Naive thymus-derived CD8-positive, alpha-beta T cell (primary cell): ENCODE measurements around the gene IL18RAP. TPM values are rescaled to one million over a fixed set of nuclear protein-coding genes. Genes with fewer than 3 reads are reported as not detected.

Source experiments
- ATAC-seq, 2 donors: fragments of 150-1000 bp; cut with Tn5 transposase in 1 of 2; sonication (Bioruptor Pico), chemical (Tn5 transposase) in 1 of 2; 1 replicate in 1 of 2; 2 replicates in 1 of 2; pipeline ENCODE4 v1.10.0; 2021; ENCODE audit warnings: mild to moderate bottlenecking in 2 of 2, moderate library complexity in 2 of 2
- POLR2A ChIA-PET: fragments of 350-600 bp; sonication (Branson Sonifier 250); formaldehyde crosslinking; loops from one replicate; lab custom pipeline; 2021; ENCODE audit warnings: antibody characterized with exemption; lab: Charles Lee
- DNase-seq, 10 donors: peaks; one replicate each; pipeline versions ENCODE4 v3.0.0 to v3.0.0-alpha.2; 2020 to 2022
- H3K27ac Mint-ChIP-seq, 10 donors: one replicate each; pipeline ENCODE4 v1.8.0; 2020 to 2022; ENCODE audit warnings: mild to moderate bottlenecking in 10 of 10, mixed read lengths in 10 of 10, moderate library complexity in 4 of 10, inconsistent platforms in 1 of 10
- H3K27me3 Mint-ChIP-seq, 5 donors: one replicate each; pipeline ENCODE4 v1.8.0; 2021 to 2022; ENCODE audit warnings: mixed read lengths in 5 of 5
- H3K36me3 Mint-ChIP-seq, 3 donors: one replicate each; pipeline ENCODE4 v1.8.0; 2020 to 2022; ENCODE audit warnings: mixed read lengths in 3 of 3, mild to moderate bottlenecking in 2 of 3, inconsistent platforms in 1 of 3
- H3K4me1 Mint-ChIP-seq, 4 donors: one replicate each; pipeline ENCODE4 v1.8.0; 2021 to 2022; ENCODE audit warnings: mixed read lengths in 4 of 4
- H3K4me3 Mint-ChIP-seq, 10 donors: one replicate each; pipeline ENCODE4 v1.8.0; 2020 to 2022; ENCODE audit warnings: mild to moderate bottlenecking in 10 of 10, mixed read lengths in 10 of 10, moderate library complexity in 6 of 10, inconsistent platforms in 1 of 10
- H3K9me3 Mint-ChIP-seq, 9 donors: one replicate each; pipeline ENCODE4 v1.8.0; 2020 to 2022; ENCODE audit warnings: mixed read lengths in 9 of 9, mild to moderate bottlenecking in 3 of 9, inconsistent platforms in 1 of 9, moderate library complexity in 1 of 9
- polyA plus RNA-seq, 3 donors: library from polyadenylated mRNA; unstranded; fragments of 300-500 nt; fragmentation: Illumina TruSeq; gene quantifications; one replicate each; pipeline ENCODE4 v1.2.3, GENCODE V29; 2021
- total RNA-seq, 8 experiments: library from RNA in 2 of 8; stranded (reverse) in 2 of 8; gene quantifications; one replicate each; pipeline ENCODE4 v1.2.3 and lab custom pipeline; 2021 to 2026

The IL18RAP gene
- total and polyA plus RNA-seq, 5 experiments from 2014 or later = 0.14 to 2.1 (median 1.5) TPM; not detected in 1

DNA sequence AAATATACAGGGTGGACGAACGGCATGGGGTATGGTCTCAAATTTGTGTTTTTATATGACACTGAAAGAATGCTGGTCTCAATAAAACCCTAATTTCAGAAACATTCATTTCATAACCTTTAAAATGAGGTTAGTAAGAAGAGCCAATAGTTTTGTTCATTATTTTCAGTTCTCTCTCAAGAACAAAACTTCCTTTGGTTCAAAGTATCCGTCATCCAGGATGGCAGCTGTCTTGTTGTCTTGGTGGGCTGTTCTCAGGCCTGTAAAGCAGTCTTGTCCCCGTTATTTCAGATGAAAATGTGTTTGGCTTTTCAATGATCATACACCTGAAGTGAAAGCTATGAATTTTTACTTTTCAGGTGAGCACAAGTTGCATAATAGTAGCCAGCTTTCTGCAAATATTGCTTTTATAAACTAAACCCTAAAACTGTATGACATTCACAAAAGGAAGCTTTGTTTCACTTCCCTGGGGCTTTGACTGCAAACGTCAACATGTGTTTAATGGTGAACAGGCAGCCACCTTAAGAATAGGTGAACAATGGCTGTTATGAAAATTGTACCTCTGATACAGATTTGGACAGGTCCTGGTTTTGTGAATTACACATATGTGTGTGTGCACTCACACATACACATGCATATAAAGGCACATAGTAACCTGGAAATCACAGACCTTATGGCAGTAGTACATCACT lies 2.6 kb downstream of the IL18RAP start:
- H3K4me3 Mint-ChIP-seq = peak overlapping the region in 1 of 10 donors; percentile 39

DNA sequence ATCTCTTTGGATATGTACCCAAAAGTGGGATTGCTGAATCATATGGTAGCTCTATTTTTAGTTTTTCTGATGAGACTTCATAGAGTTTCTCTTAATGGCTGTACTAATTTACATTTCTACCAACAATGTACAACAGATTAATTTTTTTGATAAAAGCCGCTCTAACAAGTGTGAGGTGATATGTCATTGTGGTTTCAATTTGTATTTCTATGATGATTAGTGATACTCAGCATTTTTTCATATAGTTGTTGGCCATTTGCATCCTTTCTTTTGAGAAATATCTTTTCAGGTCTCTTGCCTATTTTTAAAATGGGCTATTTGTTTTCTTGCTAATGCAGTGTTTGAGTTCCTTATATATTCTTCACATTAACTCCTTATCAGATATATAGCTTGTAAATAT lies 4.3 kb downstream of the IL18RAP start:
- H3K4me1 Mint-ChIP-seq = peaks cover 9 to 79% (median 11%) of the 10 kb centered on the region in 4 donors
- H3K36me3 Mint-ChIP-seq = no peaks in the 10 kb centered on the region
- no peaks in the 10 kb centered on the region for H3K9me3 Mint-ChIP-seq
- peak overlapping the region in 1 of 10 donors; percentile 51 for H3K4me3 Mint-ChIP-seq
- DNase-seq (no peak), ATAC-seq (no peak)
- POLR2A ChIA-PET = no interaction called here
- no peaks in the 10 kb centered on the region for H3K27me3 Mint-ChIP-seq
- peak overlapping the region in 1 of 10 donors; percentile 53 for H3K27ac Mint-ChIP-seq

More for the DNA sequence above, 2.6 kb downstream of the IL18RAP start:
- Mint-ChIP-seq H3K27me3 (no peaks in the 10 kb centered on the region), H3K9me3 (no peaks in the 10 kb centered on the region), H3K36me3 (peaks cover 0 to 2% (median 0%) of the 10 kb centered on the region in 3 donors), H3K27ac (peak overlapping the region in 1 of 10 donors; percentile 49), H3K4me1 (peaks cover 15 to 79% (median 25%) of the 10 kb centered on the region in 4 donors)
- ATAC-seq (no peak), DNase-seq (no peak)
- POLR2A ChIA-PET = no interaction called here

DNA sequence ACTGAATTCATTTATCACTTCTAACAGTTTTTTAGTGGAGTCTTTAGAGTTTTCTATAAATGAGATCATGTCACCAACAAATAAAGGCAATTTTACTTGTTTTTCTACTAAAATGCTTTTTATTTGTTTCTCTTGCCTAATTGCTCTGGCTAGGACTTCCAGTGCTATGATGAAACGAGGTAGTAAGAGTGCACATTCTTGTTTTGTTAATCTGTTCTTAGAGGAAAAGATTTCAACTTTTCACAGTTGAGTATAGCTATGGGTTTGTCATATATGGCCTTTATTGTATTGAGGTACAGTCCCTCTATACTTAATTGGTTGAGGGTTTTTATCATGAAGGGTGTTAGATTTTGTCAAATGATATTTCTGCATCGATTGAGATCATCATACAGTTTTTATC lies 5.6 kb downstream of the IL18RAP start:
- H3K9me3 Mint-ChIP-seq = no peaks in the 10 kb centered on the region
- H3K4me3 Mint-ChIP-seq = peak overlapping the region in 1 of 10 donors; percentile 37
- H3K27me3 Mint-ChIP-seq = no peaks in the 10 kb centered on the region
- peaks cover 0 to 74% (median 4%) of the 10 kb centered on the region in 4 donors for H3K4me1 Mint-ChIP-seq
- peak overlapping the region in 2 of 10 donors; percentile 60 to 65 for H3K27ac Mint-ChIP-seq
- DNase-seq (no peak), ATAC-seq (no peak)
- POLR2A ChIA-PET = no interaction called here
- no peaks in the 10 kb centered on the region for H3K36me3 Mint-ChIP-seq

DNA sequence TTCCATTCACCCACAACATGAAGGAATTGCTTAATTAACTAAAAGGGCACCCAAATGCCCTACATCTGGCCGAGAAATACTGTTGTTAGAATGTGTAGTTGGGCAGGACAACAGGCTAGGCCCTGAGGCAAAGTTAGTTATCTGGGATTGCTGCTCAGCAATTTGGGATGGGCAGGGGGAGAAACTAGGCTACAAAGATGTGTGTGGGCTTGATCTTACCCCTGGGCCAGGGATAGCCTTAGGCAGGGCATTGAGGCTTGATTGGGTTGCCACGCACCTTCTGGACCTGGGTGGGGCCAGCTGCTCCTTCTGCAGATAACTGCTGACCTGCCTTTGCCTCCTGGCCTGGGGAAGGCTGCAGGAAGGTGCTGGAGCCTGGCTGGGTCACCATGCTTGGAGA lies 9.4 kb downstream of the IL18RAP start:
- peak overlapping the region in 1 of 10 donors; percentile 9 for H3K27ac Mint-ChIP-seq

DNA sequence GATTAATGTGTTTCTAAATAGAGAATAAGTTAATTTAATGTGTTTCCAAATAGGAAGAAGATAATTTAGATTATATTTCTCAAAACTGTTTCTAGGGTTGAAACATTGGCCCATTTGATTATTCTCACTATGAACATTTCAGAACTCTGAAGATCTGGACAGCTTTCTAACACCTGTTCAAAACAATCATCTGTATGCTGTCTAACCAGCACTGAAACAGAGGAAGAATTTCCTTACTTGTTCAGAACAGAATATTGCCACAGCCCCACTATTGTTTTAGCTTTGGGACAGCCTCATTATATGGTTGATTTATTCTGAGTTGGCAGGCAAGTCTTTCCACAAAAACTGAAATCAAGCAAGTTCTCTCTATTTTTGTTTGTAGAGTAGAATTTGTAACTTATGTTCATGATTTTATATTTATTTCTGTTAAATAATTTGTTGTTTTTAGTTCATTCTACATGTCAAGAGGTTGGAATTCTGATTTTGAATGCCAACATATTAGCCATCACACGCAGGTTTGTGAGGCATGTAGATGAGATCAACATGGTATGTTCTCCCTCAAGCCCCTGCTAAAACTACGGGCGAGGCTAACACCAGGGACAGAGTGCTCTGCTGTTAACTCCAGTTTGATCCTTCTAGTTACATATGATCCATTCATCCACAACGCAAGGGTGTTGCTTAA lies 11.2 kb downstream of the IL18RAP start:
- Mint-ChIP-seq H3K4me3 (no peak overlapping the region), H3K27ac (no peak overlapping the region), H3K9me3 (no peaks in the 10 kb centered on the region), H3K27me3 (no peaks in the 10 kb centered on the region), H3K36me3 (no peaks in the 10 kb centered on the region), H3K4me1 (peaks cover 9 to 66% (median 13%) of the 10 kb centered on the region in 4 donors)
- ATAC-seq (no peak), DNase-seq (no peak)
- POLR2A ChIA-PET = no interaction called here

More for the DNA sequence above, 9.4 kb downstream of the IL18RAP start:
- Mint-ChIP-seq H3K27me3 (no peaks in the 10 kb centered on the region), H3K36me3 (no peaks in the 10 kb centered on the region), H3K9me3 (no peaks in the 10 kb centered on the region), H3K4me3 (no peak overlapping the region), H3K4me1 (peaks cover 9 to 72% (median 13%) of the 10 kb centered on the region in 4 donors)
- DNase-seq (no peak), ATAC-seq (no peak)
- POLR2A ChIA-PET = no interaction called here

DNA sequence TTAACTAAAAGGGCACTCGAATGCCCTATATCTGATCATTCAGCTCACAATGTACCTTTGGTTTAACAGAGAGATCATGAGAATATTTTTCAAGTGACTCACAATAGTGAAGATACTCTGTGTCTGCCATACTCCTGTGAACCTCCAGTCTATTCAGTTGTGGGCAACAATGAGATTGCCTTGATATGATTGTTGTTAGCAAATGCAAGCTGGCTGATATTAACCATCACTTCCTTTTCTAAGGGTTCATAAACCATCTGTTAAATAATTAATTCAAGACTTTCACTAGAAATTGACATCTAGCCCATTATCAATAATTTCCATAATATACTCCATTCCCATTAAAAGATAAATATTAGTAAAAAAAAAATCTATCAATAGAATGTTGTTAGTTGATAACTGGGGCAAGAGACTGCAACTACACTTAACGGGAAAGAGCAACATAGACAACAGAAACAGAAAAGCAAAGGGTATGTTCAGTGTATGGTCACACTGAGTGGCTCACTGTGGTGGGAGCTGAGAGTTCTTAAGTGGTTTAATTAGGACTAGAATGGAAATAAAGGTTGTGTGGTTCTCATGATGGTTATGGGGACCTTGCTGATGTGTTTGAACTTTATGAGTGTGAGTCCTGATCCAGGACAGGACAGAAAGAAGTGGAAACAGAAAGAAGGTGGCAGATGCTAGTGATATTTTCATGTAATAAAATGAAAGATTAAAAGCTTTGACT lies 11.9 kb downstream of the IL18RAP start:
- Mint-ChIP-seq H3K4me3 (no peak overlapping the region), H3K9me3 (no peaks in the 10 kb centered on the region), H3K36me3 (no peaks in the 10 kb centered on the region), H3K4me1 (peaks cover 7 to 59% (median 13%) of the 10 kb centered on the region in 4 donors), H3K27ac (no peak overlapping the region), H3K27me3 (no peaks in the 10 kb centered on the region)
- no peak for ATAC-seq
- POLR2A ChIA-PET = no interaction called here
- no peak for DNase-seq

DNA sequence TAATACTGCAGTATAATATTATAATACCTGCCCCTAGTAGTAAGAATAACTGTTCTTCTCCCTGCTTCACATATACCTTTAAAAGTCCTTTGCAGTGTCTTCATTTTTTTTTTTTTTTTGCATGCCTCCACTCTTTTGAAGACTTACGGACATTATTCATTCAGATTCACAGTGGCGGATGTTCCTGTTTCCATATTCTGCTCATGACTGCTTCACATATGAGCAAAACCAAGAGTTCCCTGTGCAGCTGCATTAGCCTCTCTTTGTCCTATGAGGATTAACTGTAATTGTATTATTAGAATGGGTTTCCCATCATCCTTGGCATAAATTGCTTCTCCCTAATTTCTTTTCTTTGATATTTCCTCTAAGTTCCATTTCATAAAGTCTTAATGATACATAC lies 12.8 kb downstream of the IL18RAP start:
- Mint-ChIP-seq H3K36me3 (no peaks in the 10 kb centered on the region), H3K9me3 (no peaks in the 10 kb centered on the region), H3K4me3 (peak overlapping the region in 1 of 10 donors; percentile 12), H3K27ac (peak overlapping the region in 1 of 10 donors; percentile 63), H3K4me1 (peaks cover 7 to 53% (median 13%) of the 10 kb centered on the region in 4 donors), H3K27me3 (no peaks in the 10 kb centered on the region)
- ATAC-seq (no peak), DNase-seq (no peak)
- POLR2A ChIA-PET = no interaction called here

DNA sequence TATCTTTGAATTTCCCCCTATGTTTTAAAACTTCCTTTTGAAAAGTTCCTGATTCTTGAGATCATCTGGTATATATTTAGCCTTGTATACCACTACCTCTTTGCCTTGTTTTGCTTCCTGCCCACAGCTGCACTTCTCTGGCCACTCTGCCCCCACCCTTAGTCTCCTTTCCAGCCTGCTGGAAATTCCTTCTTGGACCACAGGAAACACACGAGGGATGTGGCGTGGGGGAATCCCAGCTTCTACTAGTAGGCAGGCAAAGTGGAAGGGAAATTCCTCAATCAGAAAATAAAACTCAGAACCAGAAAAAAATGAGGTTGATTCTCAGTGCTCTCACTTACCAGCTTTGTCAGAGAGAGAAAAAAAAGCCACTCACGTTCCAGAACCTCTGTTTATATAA lies 13.4 kb downstream of the IL18RAP start:
- peak overlapping the region in 2 of 10 donors; percentile 0 to 12 for H3K4me3 Mint-ChIP-seq
- no peak for DNase-seq
- peak overlapping the region in 1 of 10 donors; percentile 63 for H3K27ac Mint-ChIP-seq
- POLR2A ChIA-PET = no interaction called here
- H3K4me1 Mint-ChIP-seq = peaks cover 7 to 47% (median 13%) of the 10 kb centered on the region in 4 donors
- ATAC-seq = no peak
- no peaks in the 10 kb centered on the region for H3K36me3 Mint-ChIP-seq
- H3K27me3 Mint-ChIP-seq = no peaks in the 10 kb centered on the region
- H3K9me3 Mint-ChIP-seq = no peaks in the 10 kb centered on the region

DNA sequence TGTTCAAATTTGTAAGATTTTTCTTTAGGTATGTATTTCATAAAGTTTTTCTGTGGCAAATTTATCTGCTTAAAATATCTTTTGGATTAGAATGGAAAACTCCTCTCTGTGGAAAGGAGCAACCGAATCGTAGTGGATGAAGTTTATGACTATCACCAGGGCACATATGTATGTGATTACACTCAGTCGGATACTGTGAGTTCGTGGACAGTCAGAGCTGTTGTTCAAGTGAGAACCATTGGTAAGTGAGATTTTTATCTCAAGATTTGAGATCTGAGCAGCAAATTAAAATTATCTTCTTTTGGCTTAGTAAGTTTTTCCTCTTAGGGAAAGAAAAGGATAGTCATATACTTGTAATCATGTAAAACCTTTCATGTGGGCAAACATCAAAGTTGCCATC lies 14.2 kb downstream of the IL18RAP start:
- no peak for DNase-seq
- Mint-ChIP-seq H3K27ac (peak overlapping the region in 1 of 10 donors; percentile 51), H3K27me3 (no peaks in the 10 kb centered on the region), H3K9me3 (no peaks in the 10 kb centered on the region), H3K4me1 (peaks cover 5 to 41% (median 13%) of the 10 kb centered on the region in 4 donors), H3K4me3 (no peak overlapping the region), H3K36me3 (no peaks in the 10 kb centered on the region)
- no peak for ATAC-seq
- POLR2A ChIA-PET = no interaction called here

DNA sequence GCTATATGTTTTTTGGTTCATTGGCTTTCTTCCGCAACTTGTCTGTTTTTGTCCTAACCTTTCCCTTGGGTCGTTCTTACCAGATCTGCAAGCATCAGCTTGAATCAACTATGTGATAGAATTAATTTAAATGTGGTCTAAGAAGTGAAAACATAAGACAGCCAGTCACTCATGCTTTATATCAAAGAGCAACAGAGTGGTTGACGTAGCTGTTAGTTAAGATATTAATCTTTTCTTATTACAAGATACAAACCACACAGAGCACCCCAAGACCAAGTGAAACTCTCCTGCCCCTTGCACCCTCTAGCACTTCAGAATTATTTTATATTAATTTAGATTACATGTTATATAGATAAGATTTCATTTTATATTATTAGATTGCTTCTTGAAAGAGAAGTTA lies 15.2 kb downstream of the IL18RAP start:
- Mint-ChIP-seq H3K27me3 (no peaks in the 10 kb centered on the region), H3K27ac (no peak overlapping the region)

DNA sequence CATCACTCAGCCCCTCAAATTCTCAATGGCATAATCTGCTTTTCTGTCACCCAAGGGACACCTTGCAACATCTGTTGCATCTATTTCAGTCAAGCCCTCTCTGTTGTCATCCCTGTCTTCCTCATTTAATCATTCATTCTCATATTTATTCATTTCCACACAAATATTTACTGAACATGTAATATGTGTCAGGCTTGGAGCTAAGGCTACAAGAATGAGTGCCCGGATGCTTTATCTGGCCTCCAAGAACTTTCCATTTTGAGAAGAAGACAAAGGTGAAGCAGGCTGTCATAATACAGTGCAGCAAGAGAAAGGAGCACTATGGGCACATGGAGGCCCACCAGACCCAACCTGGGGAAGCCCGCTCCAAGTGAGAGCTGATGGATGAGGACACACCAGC lies 15.6 kb downstream of the IL18RAP start:
- Mint-ChIP-seq H3K27ac (no peak overlapping the region), H3K4me3 (no peak overlapping the region), H3K27me3 (no peaks in the 10 kb centered on the region), H3K9me3 (no peaks in the 10 kb centered on the region), H3K36me3 (no peaks in the 10 kb centered on the region), H3K4me1 (peaks cover 8 to 40% (median 19%) of the 10 kb centered on the region in 4 donors)
- no peak for DNase-seq
- no peak for ATAC-seq
- POLR2A ChIA-PET = no interaction called here

More for the DNA sequence above, 15.2 kb downstream of the IL18RAP start:
- no peak for ATAC-seq
- Mint-ChIP-seq H3K36me3 (no peaks in the 10 kb centered on the region), H3K9me3 (no peaks in the 10 kb centered on the region), H3K4me1 (peaks cover 8 to 38% (median 16%) of the 10 kb centered on the region in 4 donors), H3K4me3 (no peak overlapping the region)
- POLR2A ChIA-PET = no interaction called here
- no peak for DNase-seq

DNA sequence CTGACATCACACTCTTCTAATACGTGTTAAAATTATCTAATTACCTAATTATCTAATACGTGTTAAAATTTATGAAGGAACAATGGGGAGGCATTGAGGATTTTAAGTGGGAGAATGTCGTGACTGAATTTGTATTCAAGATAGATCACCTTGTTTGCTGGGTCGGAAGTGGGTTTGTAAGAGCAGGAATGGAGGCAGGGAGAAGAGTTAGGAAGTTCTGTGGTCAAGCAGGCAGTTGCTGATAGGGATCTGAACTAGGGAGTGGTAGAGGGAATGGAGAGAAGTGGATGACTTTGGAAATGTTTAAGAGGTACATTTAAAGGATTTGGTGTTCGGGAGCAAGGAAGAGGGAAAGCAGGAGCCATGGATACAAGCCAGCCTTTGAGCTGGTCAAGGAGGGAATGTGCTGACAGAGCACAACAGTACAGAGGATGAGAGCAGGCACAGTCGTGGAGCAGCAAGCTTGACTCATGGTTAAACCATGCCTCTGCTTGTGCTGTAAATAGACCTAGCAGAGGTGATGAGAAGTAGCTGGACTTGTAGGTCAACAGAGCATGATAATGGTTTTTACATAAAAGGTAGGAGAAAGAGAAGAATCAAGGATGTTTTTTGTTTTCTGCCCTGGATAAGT lies 16.2 kb downstream of the IL18RAP start:
- POLR2A ChIA-PET = no interaction called here
- DNase-seq (no peak), ATAC-seq (no peak)
- Mint-ChIP-seq H3K9me3 (no peaks in the 10 kb centered on the region), H3K27me3 (no peaks in the 10 kb centered on the region), H3K27ac (no peak overlapping the region), H3K36me3 (no peaks in the 10 kb centered on the region), H3K4me3 (no peak overlapping the region), H3K4me1 (peaks cover 8 to 36% (median 19%) of the 10 kb centered on the region in 4 donors)
